Activated CD4-positive, alpha-beta T cell treated with anti-CD3 and anti-CD28 coated beads, Interleukin-2, amount 10 ng/mL, durations not matched to agents 24 days and 14 days (primary cell): ENCODE results near the gene TPSAB1. TPM values are rescaled to one million over a fixed set of nuclear protein-coding genes. Genes with fewer than 3 reads are reported as not detected.

Experiments
- DNase-seq: peaks from one replicate; pipeline ENCODE4 v3.0.0; 2022
- H3K27ac Mint-ChIP-seq: one replicate; pipeline ENCODE4 v1.8.0; 2022; ENCODE audit warnings: mild to moderate bottlenecking, mixed read lengths
- H3K27me3 Mint-ChIP-seq: one replicate; pipeline ENCODE4 v1.8.0; 2022; ENCODE audit warnings: mixed read lengths
- H3K36me3 Mint-ChIP-seq: one replicate; pipeline ENCODE4 v1.8.0; 2022; ENCODE audit warnings: low read depth, mild to moderate bottlenecking, mixed read lengths
- H3K4me1 Mint-ChIP-seq: one replicate; pipeline ENCODE4 v1.8.0; 2021; ENCODE audit warnings: mixed read lengths
- H3K4me3 Mint-ChIP-seq: one replicate; pipeline ENCODE4 v1.8.0; 2022; ENCODE audit warnings: mild to moderate bottlenecking, moderate library complexity, mixed read lengths
- H3K9me3 Mint-ChIP-seq: one replicate; pipeline ENCODE4 v1.8.0; 2021; ENCODE audit warnings: mixed read lengths
- intact Hi-C: fragments of 100-400 bp; cut with micrococcal nuclease; formaldehyde crosslinking; loops from one replicate; pipeline ENCODE4 v1.15.1; 2023
- total RNA-seq: library from RNA; stranded (reverse); gene quantifications from 2 replicates; pipeline ENCODE4 v1.2.3, GENCODE V29; 2022

The TPSAB1 gene
- total RNA-seq, 1 donor from 2014 or later = not detected

DNA sequence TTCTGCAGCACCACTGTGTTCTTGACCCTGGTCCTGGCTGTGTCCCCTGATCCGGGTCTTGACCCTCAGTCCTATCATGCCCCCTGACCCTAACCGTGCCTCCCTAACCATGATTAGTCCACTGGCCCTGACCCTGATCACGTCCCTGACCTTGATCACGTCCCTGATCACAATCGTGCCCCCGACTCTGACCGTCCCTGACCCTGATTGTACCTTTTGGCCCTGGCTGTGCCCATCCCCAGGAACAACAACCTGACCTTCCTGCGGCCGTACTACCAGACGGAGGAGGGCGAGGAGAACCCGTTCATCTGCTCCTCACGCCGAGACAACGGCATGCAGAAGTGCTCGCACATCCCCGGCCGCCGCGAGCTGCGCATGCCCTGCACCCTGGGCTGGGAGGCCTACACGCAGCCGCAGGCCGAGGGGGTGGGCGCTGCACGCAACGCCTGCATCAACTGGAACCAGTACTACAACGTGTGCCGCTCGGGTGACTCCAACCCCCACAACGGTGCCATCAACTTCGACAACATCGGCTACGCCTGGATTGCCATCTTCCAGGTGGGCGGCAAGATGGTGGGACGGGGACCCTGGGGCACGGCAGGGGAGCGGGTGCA, 40.4 kb upstream of the TPSAB1 start:
- Mint-ChIP-seq H3K9me3 (no peaks in the 10 kb centered on the region), H3K4me3 (no peak overlapping the region), H3K36me3 (no peaks in the 10 kb centered on the region), H3K27ac (no peak overlapping the region), H3K4me1 (no peaks in the 10 kb centered on the region), H3K27me3 (no peaks in the 10 kb centered on the region)
- intact Hi-C loops = no loop called here
- no peak for DNase-seq

DNA sequence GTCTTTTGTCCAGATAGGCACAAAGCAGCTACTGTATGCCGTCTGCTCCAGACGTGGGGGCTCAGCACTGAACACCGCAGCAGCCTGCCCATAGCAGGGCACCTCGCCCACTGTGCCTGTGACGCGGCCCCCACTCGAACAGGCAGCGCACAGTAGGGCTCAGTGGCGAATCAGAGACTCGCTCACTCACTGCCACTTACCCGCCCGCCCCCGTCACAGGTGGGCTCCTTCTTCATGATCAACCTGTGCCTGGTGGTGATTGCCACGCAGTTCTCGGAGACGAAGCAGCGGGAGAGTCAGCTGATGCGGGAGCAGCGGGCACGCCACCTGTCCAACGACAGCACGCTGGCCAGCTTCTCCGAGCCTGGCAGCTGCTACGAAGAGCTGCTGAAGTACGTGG, 39.1 kb upstream of the TPSAB1 start:
- H3K36me3 Mint-ChIP-seq = no peaks in the 10 kb centered on the region
- intact Hi-C loops = no loop called here
- DNase-seq = no peak
- no peaks in the 10 kb centered on the region for H3K9me3 Mint-ChIP-seq
- no peak overlapping the region for H3K4me3 Mint-ChIP-seq
- no peaks in the 10 kb centered on the region for H3K4me1 Mint-ChIP-seq
- H3K27me3 Mint-ChIP-seq = no peaks in the 10 kb centered on the region
- H3K27ac Mint-ChIP-seq = no peak overlapping the region

DNA sequence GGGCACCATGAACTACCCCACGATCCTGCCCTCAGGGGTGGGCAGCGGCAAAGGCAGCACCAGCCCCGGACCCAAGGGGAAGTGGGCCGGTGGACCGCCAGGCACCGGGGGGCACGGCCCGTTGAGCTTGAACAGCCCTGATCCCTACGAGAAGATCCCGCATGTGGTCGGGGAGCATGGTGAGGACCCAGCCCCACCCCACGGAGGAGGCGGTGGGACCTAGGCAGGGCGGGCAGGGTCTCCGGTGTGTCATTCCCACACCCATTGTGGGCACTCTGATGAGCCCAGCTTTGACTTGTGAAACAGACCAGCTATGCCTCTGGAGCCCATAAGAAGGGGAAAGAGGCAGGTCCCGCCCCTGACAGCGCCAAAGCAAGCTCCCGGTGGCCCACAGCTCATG, 38.2 kb upstream of the TPSAB1 start:
- Mint-ChIP-seq H3K4me3 (no peak overlapping the region), H3K4me1 (no peaks in the 10 kb centered on the region), H3K36me3 (no peaks in the 10 kb centered on the region), H3K27me3 (no peaks in the 10 kb centered on the region), H3K27ac (no peak overlapping the region), H3K9me3 (no peaks in the 10 kb centered on the region)
- intact Hi-C loops = no loop called here
- no peak for DNase-seq

DNA sequence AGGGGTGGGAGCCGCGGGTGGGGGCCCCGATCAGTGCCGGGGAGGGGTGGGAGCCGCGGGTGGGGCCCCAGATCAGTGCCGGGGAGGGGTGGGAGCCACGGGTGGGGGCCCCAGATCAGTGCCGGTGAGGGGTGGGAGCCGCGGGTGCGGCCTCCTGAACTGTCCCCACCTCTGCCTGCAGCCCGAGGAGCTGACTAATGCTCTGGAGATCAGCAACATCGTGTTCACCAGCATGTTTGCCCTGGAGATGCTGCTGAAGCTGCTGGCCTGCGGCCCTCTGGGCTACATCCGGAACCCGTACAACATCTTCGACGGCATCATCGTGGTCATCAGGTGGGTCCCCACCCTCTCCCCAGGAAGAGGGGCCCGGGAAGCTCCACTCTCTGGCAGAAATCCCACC, 35.6 kb upstream of the TPSAB1 start:
- no peak for DNase-seq
- intact Hi-C loops = no loop called here
- Mint-ChIP-seq H3K27me3 (no peaks in the 10 kb centered on the region), H3K36me3 (no peaks in the 10 kb centered on the region), H3K9me3 (no peaks in the 10 kb centered on the region), H3K4me3 (no peak overlapping the region), H3K4me1 (no peaks in the 10 kb centered on the region), H3K27ac (no peak overlapping the region)

DNA sequence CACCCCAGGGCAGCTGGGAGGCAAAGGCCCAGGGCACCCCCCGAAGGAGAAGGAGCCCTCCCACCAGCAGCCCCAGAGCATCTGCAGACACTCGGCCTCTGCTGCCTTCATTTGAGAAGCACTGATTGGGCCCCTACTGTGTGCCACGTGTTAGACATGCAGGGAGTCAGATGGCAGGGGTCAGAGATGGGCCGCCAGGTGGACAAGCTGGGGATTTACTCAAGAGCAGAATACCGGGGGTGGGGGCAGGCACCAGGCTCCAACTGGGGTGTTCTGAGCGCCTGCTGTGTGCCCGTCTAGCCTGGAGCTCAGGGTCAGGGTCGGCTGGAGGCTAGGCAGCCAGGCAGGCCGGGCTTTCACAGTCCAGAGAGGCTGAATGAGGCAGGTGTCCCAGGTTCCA, 34.2 kb upstream of the TPSAB1 start:
- no peaks in the 10 kb centered on the region for H3K36me3 Mint-ChIP-seq
- no peaks in the 10 kb centered on the region for H3K9me3 Mint-ChIP-seq
- no peak overlapping the region for H3K4me3 Mint-ChIP-seq
- DNase-seq = no peak
- H3K4me1 Mint-ChIP-seq = no peaks in the 10 kb centered on the region
- H3K27ac Mint-ChIP-seq = no peak overlapping the region
- intact Hi-C loops = no loop called here
- H3K27me3 Mint-ChIP-seq = no peaks in the 10 kb centered on the region

DNA sequence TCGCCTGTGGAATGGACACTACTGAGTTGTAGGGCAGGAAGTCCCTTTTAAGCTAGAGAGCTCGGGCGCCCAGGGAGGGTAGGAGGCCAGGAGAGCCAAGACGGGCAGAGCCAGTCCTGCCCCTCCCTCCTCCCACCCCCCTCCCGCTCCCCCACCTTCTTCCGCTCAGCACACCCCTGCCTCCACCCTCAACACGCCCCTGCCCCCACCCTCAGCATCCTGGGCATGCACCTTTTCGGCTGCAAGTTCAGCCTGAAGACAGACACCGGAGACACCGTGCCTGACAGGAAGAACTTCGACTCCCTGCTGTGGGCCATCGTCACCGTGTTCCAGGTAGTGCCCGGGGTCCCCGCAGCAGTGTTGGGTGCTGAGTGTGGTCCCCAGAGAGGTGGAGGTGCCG, 33.7 kb upstream of the TPSAB1 start:
- H3K27me3 Mint-ChIP-seq = no peaks in the 10 kb centered on the region
- H3K4me3 Mint-ChIP-seq = no peak overlapping the region
- no peaks in the 10 kb centered on the region for H3K36me3 Mint-ChIP-seq
- DNase-seq = no peak
- intact Hi-C loops = no loop called here
- H3K9me3 Mint-ChIP-seq = no peaks in the 10 kb centered on the region
- H3K4me1 Mint-ChIP-seq = no peaks in the 10 kb centered on the region
- H3K27ac Mint-ChIP-seq = no peak overlapping the region

DNA sequence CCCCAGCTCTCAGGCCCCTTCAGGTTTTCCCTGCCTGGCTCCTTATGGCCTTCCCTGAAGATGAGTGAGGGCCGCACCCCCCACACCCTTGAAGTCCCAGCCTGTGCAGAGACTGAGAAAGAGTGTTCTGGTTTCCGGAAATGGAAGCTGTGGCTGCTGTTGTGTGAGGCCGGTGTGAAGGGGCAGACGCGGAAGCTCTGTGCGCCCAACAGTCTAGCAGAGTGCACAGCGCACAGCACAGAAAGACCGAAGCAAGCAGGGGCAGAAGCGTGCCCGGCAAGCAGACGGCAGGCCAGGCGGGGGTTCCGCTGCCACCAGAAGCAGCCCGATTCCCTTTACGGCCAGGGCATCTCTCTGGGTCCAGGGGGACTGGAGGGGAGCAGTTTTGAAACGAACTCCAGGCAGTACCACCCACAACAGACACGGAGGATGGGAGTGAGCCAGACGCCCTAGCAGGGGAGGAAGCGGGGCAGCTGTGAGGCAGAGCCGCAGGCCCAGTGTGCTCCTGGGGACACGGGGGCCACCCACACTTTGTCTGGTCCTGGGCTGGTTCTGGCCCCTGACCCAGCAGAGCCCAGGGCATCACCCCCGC, 32.2 kb upstream of the TPSAB1 start:
- intact Hi-C loops = no loop called here
- Mint-ChIP-seq H3K27ac (peak overlapping the region; percentile 11), H3K4me3 (no peak overlapping the region)

DNA sequence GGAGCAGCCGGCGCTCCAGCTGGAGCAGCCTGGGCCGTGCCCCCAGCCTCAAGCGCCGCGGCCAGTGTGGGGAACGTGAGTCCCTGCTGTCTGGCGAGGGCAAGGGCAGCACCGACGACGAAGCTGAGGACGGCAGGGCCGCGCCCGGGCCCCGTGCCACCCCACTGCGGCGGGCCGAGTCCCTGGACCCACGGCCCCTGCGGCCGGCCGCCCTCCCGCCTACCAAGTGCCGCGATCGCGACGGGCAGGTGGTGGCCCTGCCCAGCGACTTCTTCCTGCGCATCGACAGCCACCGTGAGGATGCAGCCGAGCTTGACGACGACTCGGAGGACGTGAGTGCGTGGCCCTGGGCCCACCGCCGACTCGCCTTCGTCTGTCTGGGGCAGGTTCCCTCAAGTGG, 31.4 kb upstream of the TPSAB1 start:
- intact Hi-C loops = no loop called here
- Mint-ChIP-seq H3K4me1 (no peaks in the 10 kb centered on the region), H3K27me3 (no peaks in the 10 kb centered on the region), H3K4me3 (no peak overlapping the region), H3K27ac (no peak overlapping the region), H3K36me3 (no peaks in the 10 kb centered on the region), H3K9me3 (no peaks in the 10 kb centered on the region)
- no peak for DNase-seq

More for the DNA sequence above, 32.2 kb upstream of the TPSAB1 start:
- Mint-ChIP-seq H3K9me3 (no peaks in the 10 kb centered on the region), H3K27me3 (no peaks in the 10 kb centered on the region), H3K36me3 (no peaks in the 10 kb centered on the region), H3K4me1 (no peaks in the 10 kb centered on the region)
- no peak for DNase-seq

DNA sequence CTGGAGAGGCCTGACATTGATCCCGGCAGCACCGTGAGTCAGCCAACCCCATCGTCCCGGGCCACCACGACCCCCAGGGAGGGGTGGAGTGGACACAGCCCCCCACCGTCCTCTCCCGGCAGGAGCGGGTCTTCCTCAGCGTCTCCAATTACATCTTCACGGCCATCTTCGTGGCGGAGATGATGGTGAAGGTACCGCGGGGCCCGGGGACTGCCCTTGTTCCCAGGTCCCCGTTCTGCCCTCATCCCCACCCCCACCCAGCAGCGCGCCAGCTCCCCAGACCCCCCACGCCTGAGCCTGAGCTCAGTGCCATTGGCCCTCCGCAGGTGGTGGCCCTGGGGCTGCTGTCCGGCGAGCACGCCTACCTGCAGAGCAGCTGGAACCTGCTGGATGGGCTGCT, 30.0 kb upstream of the TPSAB1 start:
- DNase-seq = no peak
- Mint-ChIP-seq H3K4me1 (no peaks in the 10 kb centered on the region), H3K4me3 (no peak overlapping the region), H3K27ac (no peak overlapping the region), H3K9me3 (no peaks in the 10 kb centered on the region), H3K36me3 (no peaks in the 10 kb centered on the region), H3K27me3 (no peaks in the 10 kb centered on the region)
- intact Hi-C loops = no loop called here

DNA sequence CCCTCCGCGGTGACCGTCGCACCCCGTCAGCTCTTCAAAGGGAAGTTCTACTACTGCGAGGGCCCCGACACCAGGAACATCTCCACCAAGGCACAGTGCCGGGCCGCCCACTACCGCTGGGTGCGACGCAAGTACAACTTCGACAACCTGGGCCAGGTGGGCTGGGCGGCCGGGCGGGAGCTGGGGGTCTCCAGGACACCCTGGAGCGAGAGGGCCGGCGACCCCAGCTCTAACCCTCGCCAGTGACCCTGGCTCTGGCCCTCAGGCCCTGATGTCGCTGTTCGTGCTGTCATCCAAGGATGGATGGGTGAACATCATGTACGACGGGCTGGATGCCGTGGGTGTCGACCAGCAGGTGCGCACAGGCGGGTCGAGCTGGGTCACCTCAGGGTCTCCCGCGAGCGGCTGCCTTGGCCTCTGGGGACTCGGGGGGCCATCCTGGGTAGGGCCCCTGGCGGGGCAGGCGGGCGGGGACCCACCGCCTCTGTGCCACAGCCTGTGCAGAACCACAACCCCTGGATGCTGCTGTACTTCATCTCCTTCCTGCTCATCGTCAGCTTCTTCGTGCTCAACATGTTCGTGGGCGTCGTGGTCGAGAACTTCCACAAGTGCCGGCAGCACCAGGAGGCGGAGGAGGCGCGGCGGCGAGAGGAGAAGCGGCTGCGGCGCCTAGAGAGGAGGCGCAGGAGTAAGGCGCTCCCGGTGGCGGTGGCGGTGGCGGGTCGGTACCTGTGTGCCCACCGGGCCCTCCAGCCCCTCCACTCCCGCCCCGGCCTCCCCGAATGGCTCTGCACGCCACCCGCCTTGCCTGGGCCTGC, 28.8 kb upstream of the TPSAB1 start:
- H3K36me3 Mint-ChIP-seq = no peaks in the 10 kb centered on the region
- no peak for DNase-seq
- intact Hi-C loops = no loop called here
- H3K27me3 Mint-ChIP-seq = no peaks in the 10 kb centered on the region
- no peaks in the 10 kb centered on the region for H3K9me3 Mint-ChIP-seq
- H3K4me3 Mint-ChIP-seq = no peak overlapping the region
- no peaks in the 10 kb centered on the region for H3K4me1 Mint-ChIP-seq
- no peak overlapping the region for H3K27ac Mint-ChIP-seq

DNA sequence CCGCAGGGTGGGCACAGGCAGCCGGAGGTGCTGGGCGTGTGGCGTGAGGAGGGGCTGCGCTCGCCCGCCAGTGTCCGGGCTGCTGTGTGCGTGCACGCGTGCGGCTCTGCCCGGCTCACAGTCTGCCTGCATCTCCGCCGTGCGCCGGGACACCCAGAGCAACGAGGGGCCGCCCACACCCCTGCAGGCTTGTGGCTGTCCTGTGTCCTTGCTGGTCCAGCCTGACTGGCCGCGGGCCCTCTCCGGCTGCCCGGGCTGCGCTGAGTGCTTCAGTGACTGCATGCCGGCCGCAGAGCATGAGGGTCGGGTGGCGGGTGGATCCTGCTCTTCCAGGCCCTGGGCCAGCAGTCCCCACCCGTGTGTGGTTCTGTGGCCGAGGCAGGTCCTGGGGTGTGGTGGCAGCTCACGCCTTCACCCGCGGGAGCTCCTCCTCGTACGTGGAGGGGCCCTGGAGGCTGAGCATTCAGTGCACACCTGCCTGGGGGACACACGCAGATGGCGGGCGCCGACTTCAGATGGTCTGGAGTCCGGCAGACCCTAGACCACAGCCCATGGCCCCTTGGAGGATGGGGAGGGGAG, 27.8 kb upstream of the TPSAB1 start:
- no peaks in the 10 kb centered on the region for H3K27me3 Mint-ChIP-seq
- intact Hi-C loops = no loop called here
- no peak overlapping the region for H3K4me3 Mint-ChIP-seq
- no peaks in the 10 kb centered on the region for H3K9me3 Mint-ChIP-seq
- no peak overlapping the region for H3K27ac Mint-ChIP-seq
- no peak for DNase-seq
- H3K4me1 Mint-ChIP-seq = no peaks in the 10 kb centered on the region
- H3K36me3 Mint-ChIP-seq = no peaks in the 10 kb centered on the region

DNA sequence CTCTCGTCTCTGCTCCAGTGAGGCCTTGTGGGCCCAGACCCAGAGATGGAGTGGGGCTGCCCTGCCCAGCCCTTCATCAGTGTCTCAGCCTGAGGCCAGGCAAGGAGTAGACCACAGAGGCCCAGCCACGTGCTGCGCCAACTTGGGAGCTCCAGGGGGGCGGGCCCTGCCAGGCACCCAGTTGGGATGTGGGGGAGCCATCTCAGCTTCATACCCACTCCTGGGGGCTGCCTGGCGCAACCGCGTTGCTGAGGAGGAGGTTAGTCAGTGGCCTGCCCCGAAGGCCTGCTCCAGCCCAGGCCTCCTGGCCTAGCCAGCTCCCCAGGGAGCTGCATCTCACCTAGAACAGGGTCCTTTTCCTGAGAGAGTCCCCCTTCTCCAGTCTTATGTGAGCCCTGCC, 27.3 kb upstream of the TPSAB1 start:
- H3K9me3 Mint-ChIP-seq = no peaks in the 10 kb centered on the region
- no peaks in the 10 kb centered on the region for H3K36me3 Mint-ChIP-seq
- intact Hi-C loops = no loop called here
- no peak for DNase-seq
- H3K27me3 Mint-ChIP-seq = no peaks in the 10 kb centered on the region
- H3K4me3 Mint-ChIP-seq = no peak overlapping the region
- no peaks in the 10 kb centered on the region for H3K4me1 Mint-ChIP-seq
- no peak overlapping the region for H3K27ac Mint-ChIP-seq

DNA sequence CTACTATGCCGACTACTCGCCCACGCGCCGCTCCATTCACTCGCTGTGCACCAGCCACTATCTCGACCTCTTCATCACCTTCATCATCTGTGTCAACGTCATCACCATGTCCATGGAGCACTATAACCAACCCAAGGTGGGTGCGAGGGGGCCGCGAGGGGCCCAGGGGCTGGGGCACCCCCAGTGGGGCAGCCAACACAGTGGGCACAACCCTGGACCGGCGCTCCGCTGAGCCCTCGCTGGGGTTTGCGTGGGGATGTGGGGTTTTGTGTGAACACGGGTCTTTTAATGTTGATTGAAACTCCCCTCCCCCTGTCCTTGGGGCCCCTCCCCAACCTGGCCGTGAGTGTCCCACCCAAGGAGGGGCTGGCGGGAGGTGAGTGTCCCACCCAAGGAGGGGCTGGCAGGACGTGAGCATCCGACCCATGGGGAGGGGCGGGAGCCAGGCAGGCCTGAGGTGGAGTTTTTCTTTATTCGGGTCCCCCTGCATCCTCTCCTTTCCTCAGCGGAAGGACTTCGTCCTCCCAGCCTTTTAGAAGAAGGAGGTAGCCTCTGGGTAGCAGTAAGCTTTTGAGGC, 26.6 kb upstream of the TPSAB1 start:
- no peaks in the 10 kb centered on the region for H3K4me1 Mint-ChIP-seq
- intact Hi-C loops = no loop called here

DNA sequence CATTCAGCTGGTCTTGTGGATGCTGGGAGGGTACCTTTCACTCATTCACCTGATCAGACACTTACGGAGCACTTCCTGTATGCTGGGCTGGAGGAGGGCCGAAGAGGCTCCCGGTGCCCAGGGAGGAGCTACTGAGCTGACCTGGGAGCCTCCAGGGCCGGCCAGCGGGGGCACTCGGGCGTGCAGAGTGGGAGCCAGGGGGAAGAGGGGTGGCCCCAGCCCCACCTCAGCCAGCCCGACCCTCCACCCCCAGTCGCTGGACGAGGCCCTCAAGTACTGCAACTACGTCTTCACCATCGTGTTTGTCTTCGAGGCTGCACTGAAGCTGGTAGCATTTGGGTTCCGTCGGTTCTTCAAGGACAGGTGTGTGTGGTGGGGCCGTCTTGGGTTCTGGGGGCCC, 25.8 kb upstream of the TPSAB1 start:
- no peaks in the 10 kb centered on the region for H3K9me3 Mint-ChIP-seq
- no peaks in the 10 kb centered on the region for H3K4me1 Mint-ChIP-seq
- H3K36me3 Mint-ChIP-seq = no peaks in the 10 kb centered on the region
- no peak overlapping the region for H3K4me3 Mint-ChIP-seq
- H3K27ac Mint-ChIP-seq = no peak overlapping the region
- no peak for DNase-seq
- no peaks in the 10 kb centered on the region for H3K27me3 Mint-ChIP-seq
- intact Hi-C loops = no loop called here

More for the DNA sequence above, 26.6 kb upstream of the TPSAB1 start:
- H3K4me3 Mint-ChIP-seq = no peak overlapping the region
- no peaks in the 10 kb centered on the region for H3K36me3 Mint-ChIP-seq
- no peak overlapping the region for H3K27ac Mint-ChIP-seq
- H3K27me3 Mint-ChIP-seq = no peaks in the 10 kb centered on the region
- DNase-seq = no peak
- H3K9me3 Mint-ChIP-seq = no peaks in the 10 kb centered on the region
